ENCODE results near the gene CELF3.

Gene CELF3

DNA sequence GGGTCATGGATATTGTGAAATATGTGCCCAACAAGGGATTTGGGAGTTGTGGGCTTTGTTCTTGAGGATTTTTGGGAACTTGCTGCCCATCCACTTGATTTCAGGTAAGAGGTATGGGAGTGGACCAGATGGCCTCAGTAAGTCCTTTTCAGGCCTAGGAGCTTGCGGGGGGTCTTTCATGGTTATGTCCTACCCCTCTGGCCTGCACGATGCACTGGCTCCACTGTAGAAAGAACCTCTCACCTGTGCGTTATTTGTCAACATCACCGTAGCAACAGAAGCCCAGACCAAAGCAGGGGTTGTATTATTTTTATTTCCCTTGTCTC is 13.3 kb upstream of the CELF3 start:
- ATAC-seq (replicated peaks): no peak
- no peak for DNase-seq
- H3K4me3 Mint-ChIP-seq: no peak overlapping the region
- peaks cover 0 to 2% of the 10 kb centered on the region in 2 donors for H3K4me1 Mint-ChIP-seq (ENCODE audit: low read depth in 2 of 2)
- no peak overlapping the region for H3K27ac Mint-ChIP-seq
- H3K27me3 Mint-ChIP-seq: peaks cover 80 to 83% of the 10 kb centered on the region in 2 donors
- no peaks in the 10 kb centered on the region for H3K36me3 Mint-ChIP-seq (ENCODE audit: insufficient read depth)
- H3K9me3 Mint-ChIP-seq: no peaks in the 10 kb centered on the region

- Mint-ChIP-seq H3K27me3 (peaks cover 79 to 82% of the 10 kb centered on the region in 2 donors), H3K9me3 (no peaks in the 10 kb centered on the region), H3K27ac (no peak overlapping the region), H3K4me3 (no peak overlapping the region), H3K4me1 (ENCODE audit: low read depth in 2 of 2) (peaks cover 0 to 1% of the 10 kb centered on the region in 2 donors), H3K36me3 (ENCODE audit: insufficient read depth) (no peaks in the 10 kb centered on the region)
- ATAC-seq (replicated peaks) (no peak), DNase-seq (no peak)
These were observed 12.8 kb upstream of the CELF3 start for GRCh38 chr1:151729157-151729965.

GRCh38 chr1:151728151-151729054 is 11.8 kb upstream of the CELF3 start:
- Mint-ChIP-seq H3K9me3 (no peaks in the 10 kb centered on the region), H3K36me3 (ENCODE audit: insufficient read depth) (no peaks in the 10 kb centered on the region), H3K4me3 (no peak overlapping the region), H3K27me3 (peaks cover 81 to 84% of the 10 kb centered on the region in 2 donors), H3K4me1 (ENCODE audit: low read depth in 2 of 2) (peaks cover 0 to 1% of the 10 kb centered on the region in 2 donors), H3K27ac (no peak overlapping the region)
- DNase-seq (no peak), ATAC-seq (replicated peaks) (no peak)

GRCh38 chr1:151723726-151724370 is 7.2 kb upstream of the CELF3 start:
- H3K27me3 Mint-ChIP-seq: peaks cover 56 to 66% of the 10 kb centered on the region in 2 donors
- DNase-seq (no peak), ATAC-seq (replicated peaks) (no peak)
- no peaks in the 10 kb centered on the region for H3K9me3 Mint-ChIP-seq
- H3K36me3 Mint-ChIP-seq (ENCODE audit: insufficient read depth): no peaks in the 10 kb centered on the region
- no peak overlapping the region for H3K4me3 Mint-ChIP-seq
- no peak overlapping the region for H3K27ac Mint-ChIP-seq
- H3K4me1 Mint-ChIP-seq (ENCODE audit: low read depth in 2 of 2): peaks cover 16% of the 10 kb centered on the region in 2 donors

DNA sequence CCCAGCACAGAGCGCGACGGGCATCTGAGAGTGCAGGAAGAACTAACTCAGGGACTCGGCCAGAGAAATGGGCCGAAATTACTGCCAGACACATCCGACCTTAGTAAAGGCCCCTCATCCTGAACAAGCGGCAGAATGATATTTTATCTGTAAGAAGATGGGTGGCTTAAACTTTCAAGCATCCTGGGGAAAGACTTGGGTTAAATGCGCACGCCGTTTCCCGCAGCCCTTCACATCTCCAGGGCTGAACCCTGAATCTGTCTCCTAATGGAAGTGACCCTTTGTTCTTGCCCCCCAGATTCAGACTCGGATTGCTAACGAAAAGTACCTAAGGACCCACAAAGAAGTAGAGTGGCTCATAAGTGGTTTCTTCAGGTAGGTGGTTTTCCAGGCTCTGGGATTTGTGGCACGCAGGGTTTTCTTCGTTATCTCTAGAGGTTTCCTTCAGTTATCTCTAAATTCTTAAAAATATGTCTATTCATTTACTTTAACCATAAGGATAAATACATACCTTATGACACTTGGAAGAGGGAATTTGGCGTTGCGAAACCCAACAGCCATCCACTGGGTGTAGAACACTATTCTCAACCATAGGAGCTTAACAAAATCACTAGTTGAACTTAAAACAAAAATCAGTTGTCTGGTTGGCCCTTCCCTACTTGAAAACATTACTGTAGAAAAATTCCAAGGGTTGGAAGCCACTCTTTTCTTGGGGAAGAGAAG is 5.3 kb upstream of the CELF3 start:
- no peaks in the 10 kb centered on the region for H3K9me3 Mint-ChIP-seq

GRCh38 chr1:151720974-151721787 is 4.6 kb upstream of the CELF3 start, which contains the start of gene RIIAD1:
RIIAD1 (plus strand) TSS chr1:151721522; CDS start chr1:151721537, 15 bp downstream.
- Mint-ChIP-seq H3K27ac (peak within 1 kb of the TSS in 1 of 2 donors; percentile 82), H3K4me1 (ENCODE audit: low read depth in 2 of 2) (peaks cover 22 to 25% of the 10 kb centered on the region in 2 donors), H3K9me3 (no peaks in the 10 kb centered on the region), H3K36me3 (ENCODE audit: insufficient read depth) (no peaks in the 10 kb centered on the region), H3K4me3 (peak within 1 kb of the TSS; percentile 79 to 82), H3K27me3 (peaks cover 56 to 65% of the 10 kb centered on the region in 2 donors)
- ATAC-seq (replicated peaks) (peak; percentile 85), DNase-seq (peak in 2 of 3 experiments; percentile 24 to 25)

More for the DNA sequence above, 5.3 kb upstream of the CELF3 start:
- peak overlapping the region; percentile 79 to 82 for H3K4me3 Mint-ChIP-seq
- peaks cover 56 to 66% of the 10 kb centered on the region in 2 donors for H3K27me3 Mint-ChIP-seq
- ATAC-seq (replicated peaks) (no peak), DNase-seq (no peak)
- no peaks in the 10 kb centered on the region for H3K36me3 Mint-ChIP-seq (ENCODE audit: insufficient read depth)
- peak overlapping the region in 1 of 2 donors; percentile 45 for H3K27ac Mint-ChIP-seq
- peaks cover 19 to 23% of the 10 kb centered on the region in 2 donors for H3K4me1 Mint-ChIP-seq (ENCODE audit: low read depth in 2 of 2)

DNA sequence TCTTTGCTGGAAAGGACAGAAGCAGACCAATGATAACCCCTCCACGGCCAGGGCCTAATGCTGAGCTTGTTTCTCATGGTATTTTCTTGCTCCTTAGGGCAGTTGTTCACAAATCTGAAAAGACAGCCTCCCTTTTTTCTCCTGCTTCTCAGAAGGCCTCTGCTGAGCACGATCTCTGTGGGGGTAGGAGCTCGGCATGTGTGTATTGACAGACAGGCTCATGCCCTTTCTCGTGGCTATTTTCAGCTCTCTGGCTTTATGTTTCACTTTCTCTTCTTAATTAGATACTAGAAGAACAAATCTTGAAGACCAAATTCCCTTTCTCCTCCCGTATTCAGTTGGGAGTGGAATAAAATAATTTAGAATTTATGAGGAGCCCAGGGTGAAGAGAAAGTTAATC is 4.0 kb upstream of the CELF3 start:
- Mint-ChIP-seq H3K4me3 (peak overlapping the region; percentile 79 to 82), H3K9me3 (no peaks in the 10 kb centered on the region), H3K27ac (peak overlapping the region in 1 of 2 donors; percentile 82), H3K27me3 (peaks cover 56 to 65% of the 10 kb centered on the region in 2 donors), H3K36me3 (ENCODE audit: insufficient read depth) (no peaks in the 10 kb centered on the region), H3K4me1 (ENCODE audit: low read depth in 2 of 2) (peaks cover 22 to 25% of the 10 kb centered on the region in 2 donors)
- ATAC-seq (replicated peaks): peak; percentile 31
- no peak for DNase-seq

DNA sequence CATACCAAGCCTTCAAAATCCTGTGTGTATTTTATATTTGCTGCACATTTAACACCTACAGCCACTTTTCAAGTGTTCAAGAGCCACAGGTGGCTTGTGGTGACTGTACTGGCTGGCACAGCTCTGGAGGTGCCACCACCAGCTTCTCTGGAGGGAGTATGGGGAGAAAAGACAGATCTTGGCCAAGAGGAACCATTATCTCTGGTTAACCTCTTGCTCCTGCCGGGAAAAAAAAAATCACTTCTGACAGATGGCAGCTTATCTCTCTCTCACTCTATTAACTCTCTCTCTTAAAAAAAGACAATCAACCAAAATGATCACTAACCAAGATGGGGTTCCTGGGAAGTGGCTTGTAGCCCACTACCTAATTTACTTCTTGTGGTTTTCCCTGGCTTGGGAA is 3.5 kb upstream of the CELF3 start:
- DNase-seq (no peak), ATAC-seq (replicated peaks) (no peak)
- H3K27me3 Mint-ChIP-seq: peaks cover 56 to 65% of the 10 kb centered on the region in 2 donors
- no peaks in the 10 kb centered on the region for H3K36me3 Mint-ChIP-seq (ENCODE audit: insufficient read depth)
- H3K4me3 Mint-ChIP-seq: peak overlapping the region; percentile 79 to 82
- no peaks in the 10 kb centered on the region for H3K9me3 Mint-ChIP-seq
- peak overlapping the region in 1 of 2 donors; percentile 82 for H3K27ac Mint-ChIP-seq
- H3K4me1 Mint-ChIP-seq (ENCODE audit: low read depth in 2 of 2): peaks cover 22 to 25% of the 10 kb centered on the region in 2 donors

DNA sequence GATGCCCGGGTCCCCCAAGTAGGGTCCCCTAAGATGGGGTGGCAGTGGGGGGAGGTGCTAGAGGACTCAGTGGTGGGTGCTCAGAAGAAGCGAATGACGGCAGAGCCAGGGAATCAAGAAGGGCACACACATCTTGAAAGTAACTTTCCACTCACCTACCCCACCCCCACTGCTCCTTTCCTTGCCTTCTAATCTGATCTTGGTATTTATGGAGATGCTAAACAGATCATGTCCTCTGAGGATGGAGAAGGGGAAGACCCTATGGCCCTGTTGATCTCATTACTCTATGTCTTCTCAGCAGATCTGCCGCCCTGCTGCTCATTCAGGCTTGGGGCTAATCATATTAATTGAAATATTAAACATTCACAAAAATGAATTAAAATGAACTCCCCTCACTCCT is 2.1 kb upstream of the CELF3 start:
- Mint-ChIP-seq H3K9me3 (no peaks in the 10 kb centered on the region), H3K4me3 (no peak overlapping the region), H3K27me3 (peaks cover 61 to 67% of the 10 kb centered on the region in 2 donors), H3K27ac (no peak overlapping the region), H3K36me3 (ENCODE audit: insufficient read depth) (no peaks in the 10 kb centered on the region), H3K4me1 (ENCODE audit: low read depth in 2 of 2) (peaks cover 22 to 25% of the 10 kb centered on the region in 2 donors)
- DNase-seq (no peak), ATAC-seq (replicated peaks) (no peak)

DNA sequence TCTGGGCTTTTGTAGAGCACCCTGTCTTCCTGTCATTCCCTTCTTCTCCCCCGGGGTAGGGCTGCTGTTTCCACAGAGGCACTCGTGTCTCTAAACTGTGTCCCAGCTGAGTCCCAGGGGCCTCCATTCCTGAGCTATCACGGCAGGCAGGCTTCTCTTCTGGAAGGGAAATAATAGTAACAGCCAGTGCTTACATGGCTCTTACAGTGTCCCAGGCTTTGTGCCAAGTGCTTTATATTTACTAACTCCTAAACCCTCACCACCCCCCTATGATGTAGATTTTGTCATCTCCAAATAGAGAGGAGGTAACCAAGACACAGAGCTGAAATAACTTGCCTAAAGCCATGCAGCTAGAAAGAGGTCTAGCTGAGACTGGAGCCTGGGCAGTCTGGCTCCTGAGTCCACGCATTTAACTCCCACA is 1.4 kb upstream of the CELF3 start:
- peaks cover 65 to 67% of the 10 kb centered on the region in 2 donors for H3K27me3 Mint-ChIP-seq
- ATAC-seq (replicated peaks): no peak
- H3K4me1 Mint-ChIP-seq (ENCODE audit: low read depth in 2 of 2): peaks cover 22 to 25% of the 10 kb centered on the region in 2 donors
- H3K27ac Mint-ChIP-seq: no peak overlapping the region
- no peak for DNase-seq
- no peaks in the 10 kb centered on the region for H3K9me3 Mint-ChIP-seq
- no peaks in the 10 kb centered on the region for H3K36me3 Mint-ChIP-seq (ENCODE audit: insufficient read depth)
- H3K4me3 Mint-ChIP-seq: peak overlapping the region in 1 of 2 donors; percentile 2

DNA sequence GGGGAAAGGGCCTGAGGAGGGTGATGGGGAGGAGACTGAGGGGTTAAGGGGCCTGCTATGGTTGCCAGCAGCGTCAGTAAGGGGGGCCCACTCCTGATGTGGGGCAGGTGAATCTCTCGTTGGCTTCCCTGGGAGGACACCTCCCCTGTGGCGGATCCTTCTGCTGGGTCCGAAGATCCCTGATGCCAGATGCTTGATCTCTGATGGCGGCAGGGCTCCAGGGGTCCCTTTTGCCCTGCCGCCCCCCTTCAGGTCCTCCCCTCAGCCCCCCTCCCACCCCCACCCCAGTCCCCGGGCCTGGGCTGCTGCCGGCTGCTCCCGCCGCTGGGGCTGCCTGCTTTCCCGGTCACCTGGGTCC is 219 bp downstream of the CELF3 start:
- H3K36me3 Mint-ChIP-seq (ENCODE audit: insufficient read depth): no peaks in the 10 kb centered on the region
- peak overlapping the region in 1 of 2 donors; percentile 26 for H3K4me3 Mint-ChIP-seq
- H3K27me3 Mint-ChIP-seq: peaks cover 65 to 79% of the 10 kb centered on the region in 2 donors
- no peak for DNase-seq
- H3K27ac Mint-ChIP-seq: no peak overlapping the region
- peaks cover 19 to 20% of the 10 kb centered on the region in 2 donors for H3K4me1 Mint-ChIP-seq (ENCODE audit: low read depth in 2 of 2)
- no peaks in the 10 kb centered on the region for H3K9me3 Mint-ChIP-seq
- ATAC-seq (replicated peaks): no peak
